ENCODE measurements around the gene USP28. TPM values are rescaled to one million over a fixed set of nuclear protein-coding genes. Genes with fewer than 3 reads are reported as not detected.
A peak's percentile ranks its signal among the peaks of the same experiment; 100 is the strongest.
"Not testable (repeated sequence)": the region's sequence is repeated elsewhere in the genome, so short reads cannot be mapped to it uniquely, and the experiment has no call there.

Gene USP28
- polyA plus RNA-seq, 3 donors: 38.2 to 48.2 (median 44.7) TPM

DNA sequence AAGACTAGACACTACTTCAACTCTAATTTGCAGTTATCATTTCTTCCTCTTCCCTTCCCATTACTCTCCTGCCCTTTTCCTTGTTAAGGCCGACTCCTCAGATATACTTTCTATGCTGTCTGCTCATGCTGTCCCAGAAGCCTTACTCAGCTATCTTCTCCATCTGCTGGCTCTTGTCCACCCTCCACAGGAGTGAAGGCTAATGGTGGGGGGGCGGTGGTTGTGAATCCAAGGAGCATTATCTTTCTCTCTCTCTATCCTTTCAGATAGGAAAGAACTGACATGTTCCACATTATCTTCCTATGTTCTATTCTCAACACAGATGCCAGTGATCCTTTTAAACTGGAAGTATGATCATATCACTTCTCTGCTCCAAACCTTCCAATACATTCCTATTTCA lies 37.4 kb downstream of the USP28 start:
- DNase-seq (ENCODE audit: low read depth in 3 of 3, low spot score in 2 of 3): no peak

DNA sequence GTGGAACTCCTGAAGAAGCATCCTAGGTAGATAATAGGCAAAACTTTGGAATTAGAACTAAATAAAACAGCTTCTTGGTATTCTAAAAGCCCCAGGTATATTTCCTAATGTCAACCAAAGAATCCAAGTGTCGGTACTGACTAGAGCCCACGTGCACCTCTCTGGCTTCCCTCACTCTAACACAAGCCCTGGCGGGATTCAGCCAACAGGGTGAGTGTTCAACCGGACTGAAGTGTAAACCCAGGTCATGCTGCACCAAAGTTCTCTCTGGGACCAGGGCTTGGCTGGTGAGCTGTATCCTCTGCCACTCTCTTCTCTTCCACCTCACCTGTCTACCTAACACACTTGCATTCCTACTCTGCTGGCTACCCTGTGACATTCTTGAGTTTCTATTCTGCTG lies 40.1 kb downstream of the USP28 start:
- DNase-seq (ENCODE audit: low read depth in 3 of 3, low spot score in 2 of 3): no peak

DNA sequence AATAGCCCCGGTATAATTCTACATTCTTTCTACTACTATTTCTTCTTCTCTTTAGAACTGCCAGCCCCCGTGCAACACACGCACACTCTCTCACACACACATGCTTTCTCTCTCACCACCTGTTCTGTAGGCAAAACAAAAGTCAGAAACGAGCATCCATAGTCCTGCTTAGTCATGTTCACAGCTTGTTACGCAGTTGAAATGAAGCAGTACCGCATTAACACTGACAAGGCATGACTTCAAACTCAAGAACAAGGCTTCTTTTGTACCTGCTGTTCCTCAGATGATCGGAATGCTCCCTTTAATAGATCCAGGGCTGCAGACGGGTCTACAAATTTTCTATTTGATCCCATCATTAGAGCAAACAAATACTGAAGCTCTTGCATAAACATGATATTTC lies 42.2 kb downstream of the USP28 start:
- no peak for DNase-seq (ENCODE audit: low read depth in 3 of 3, low spot score in 2 of 3)

DNA sequence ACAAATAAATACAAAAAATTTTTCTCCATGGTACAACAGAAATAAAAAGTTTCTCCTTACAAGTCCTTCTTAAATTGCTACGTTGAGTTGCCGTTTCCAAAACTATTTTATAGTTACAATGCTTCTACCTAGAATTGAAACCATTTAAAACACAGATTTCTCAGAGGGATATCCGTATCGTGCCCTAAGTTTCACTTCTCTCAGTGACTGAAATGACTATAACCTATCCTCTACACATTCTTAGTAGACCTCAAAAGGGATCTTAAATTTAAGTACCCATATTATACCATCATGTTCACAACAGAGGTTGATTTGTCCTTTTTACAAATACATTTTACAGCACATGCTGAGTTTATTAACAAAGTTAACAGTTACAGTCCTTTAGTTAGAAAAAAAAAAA lies 44.1 kb downstream of the USP28 start:
- DNase-seq (ENCODE audit: low read depth in 3 of 3, low spot score in 2 of 3): no peak

DNA sequence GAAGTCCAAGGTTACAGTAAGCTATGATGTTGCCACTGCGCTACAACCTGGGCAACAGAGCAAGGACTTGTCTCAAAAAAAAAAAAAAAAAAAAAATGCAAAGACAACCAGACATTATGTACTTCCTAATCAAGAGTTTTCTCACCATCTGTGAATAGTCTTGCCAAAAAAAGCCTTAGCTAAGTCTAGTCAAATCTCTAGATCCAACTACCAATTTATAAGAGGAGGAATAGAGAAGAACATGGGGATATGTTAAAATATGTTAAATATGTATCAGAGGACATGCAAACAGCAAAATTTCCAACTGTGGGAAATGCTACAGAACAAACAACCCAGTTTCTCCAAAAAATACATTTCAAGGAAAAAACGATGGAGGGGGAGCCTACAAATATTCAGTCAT lies 45.6 kb downstream of the USP28 start:
- DNase-seq (ENCODE audit: low read depth in 3 of 3, low spot score in 2 of 3): no peak

DNA sequence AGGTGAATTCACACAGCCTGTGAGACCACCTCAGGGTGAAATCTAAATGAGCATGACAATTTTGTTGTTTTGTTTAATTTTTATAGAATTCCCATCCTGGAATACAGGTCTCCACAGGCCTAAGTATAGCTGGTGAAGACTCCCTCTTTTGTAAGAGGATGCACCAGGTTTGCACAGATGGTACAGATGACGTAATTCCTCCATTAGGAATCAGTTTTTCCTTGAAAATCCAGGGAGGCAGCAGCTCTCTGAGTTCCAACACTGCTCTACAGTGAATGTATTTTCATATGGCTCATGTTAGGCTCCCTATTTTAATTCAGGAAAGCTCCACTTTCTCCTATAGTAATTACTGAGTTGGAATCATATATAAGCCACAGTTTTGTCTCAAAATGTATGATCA lies 47.2 kb downstream of the USP28 start:
- no peak for DNase-seq (ENCODE audit: low read depth in 3 of 3, low spot score in 2 of 3)

DNA sequence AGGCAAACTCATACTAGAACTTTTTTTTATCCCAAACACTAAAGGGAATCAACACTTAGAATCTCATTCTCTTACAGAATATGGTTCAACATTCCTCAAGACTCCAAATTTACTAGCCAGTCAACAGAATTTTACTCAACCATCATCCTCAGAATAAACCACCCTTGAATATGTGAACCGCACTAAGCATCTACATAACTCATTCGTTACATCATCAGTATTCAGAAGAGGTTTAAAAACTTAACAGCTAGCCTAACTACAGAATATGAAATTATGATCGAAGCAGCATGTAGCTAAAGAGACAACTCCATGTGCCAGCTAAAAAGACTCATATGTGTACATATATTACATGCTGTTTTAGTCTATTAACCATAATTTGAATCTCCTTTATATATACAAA lies 47.9 kb downstream of the USP28 start:
- DNase-seq (ENCODE audit: low read depth in 3 of 3, low spot score in 2 of 3): no peak

DNA sequence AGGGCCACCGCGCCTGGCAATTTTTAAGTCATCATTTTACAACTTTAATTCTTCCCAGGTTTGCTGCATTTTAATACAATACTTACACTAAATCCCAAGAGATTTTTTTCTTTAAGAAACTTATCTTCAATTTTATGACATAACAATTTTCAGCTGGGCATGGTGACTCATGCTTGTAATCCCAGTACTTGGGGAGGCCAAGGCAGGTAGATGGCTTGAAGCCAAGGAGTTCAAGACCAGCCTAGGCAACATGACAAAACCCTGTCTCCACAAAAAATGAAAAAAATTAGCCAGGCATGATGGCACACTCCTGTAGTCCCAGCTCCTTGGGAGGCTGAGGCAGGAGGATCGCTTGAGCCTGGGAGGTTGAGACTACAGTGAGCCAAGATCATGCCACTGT lies 56.9 kb downstream of the USP28 start:
- no peak for DNase-seq (ENCODE audit: low read depth in 3 of 3, low spot score in 2 of 3)

DNA sequence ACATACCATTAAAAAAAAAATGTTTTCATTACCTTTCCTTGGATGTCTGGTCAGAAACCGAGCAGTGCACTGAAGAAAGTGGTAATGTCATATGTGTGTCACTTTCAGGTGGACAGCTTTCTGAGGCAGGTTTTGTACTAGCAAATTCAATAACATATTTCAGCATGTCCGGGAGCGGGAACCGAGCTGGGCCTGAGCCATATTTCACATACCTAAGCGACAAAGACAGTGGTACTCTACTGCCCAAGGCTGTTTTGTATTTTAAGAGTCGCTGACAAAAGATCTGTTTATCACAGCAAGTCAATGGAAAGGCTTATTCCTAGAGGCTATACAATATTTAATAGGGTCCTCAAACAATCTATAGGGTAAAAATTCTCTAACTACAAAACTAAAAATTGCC lies 57.7 kb downstream of the USP28 start:
- DNase-seq (ENCODE audit: low read depth in 3 of 3, low spot score in 2 of 3): no peak

DNA sequence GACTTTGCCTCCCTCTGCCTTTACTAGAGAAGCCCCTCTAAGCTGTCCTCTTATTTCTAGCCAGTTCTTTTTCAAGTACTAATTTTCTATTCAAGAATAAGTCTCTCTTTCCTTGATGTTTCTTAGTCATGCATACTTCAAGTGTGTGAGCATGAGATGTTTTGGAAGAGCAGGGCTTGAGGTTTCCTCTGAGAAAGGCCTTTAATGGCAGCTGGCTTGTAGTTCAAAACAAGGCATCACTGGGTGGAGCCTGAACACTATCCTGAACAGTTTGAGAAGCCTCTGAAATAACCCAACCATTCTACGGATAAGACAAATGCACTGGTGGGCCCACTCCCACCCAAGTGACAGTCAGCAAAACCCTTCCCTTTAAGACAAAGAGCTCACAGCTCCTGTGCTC lies 58.2 kb downstream of the USP28 start:
- DNase-seq (ENCODE audit: low read depth in 3 of 3, low spot score in 2 of 3): no peak

DNA sequence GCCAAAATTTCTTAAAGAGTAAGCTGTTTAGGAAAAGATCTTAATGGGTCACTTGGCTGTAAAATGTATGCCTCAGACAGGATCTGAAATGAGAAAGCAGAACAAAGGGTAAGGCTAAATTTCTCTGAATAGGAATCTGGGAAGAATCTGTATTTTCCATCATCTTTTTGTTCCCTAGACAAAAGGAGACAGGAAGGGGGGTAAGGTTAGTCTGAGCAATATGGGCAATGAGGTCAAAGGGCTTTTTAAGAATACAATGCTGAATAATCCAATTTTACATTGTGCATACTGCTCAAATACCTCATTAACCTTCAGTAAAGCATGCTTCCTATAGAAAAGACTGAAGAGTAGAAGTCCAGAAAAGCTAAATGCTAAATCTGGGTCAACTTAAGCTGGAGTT lies 61.2 kb downstream of the USP28 start:
- DNase-seq (ENCODE audit: low read depth in 3 of 3, low spot score in 2 of 3): no peak

DNA sequence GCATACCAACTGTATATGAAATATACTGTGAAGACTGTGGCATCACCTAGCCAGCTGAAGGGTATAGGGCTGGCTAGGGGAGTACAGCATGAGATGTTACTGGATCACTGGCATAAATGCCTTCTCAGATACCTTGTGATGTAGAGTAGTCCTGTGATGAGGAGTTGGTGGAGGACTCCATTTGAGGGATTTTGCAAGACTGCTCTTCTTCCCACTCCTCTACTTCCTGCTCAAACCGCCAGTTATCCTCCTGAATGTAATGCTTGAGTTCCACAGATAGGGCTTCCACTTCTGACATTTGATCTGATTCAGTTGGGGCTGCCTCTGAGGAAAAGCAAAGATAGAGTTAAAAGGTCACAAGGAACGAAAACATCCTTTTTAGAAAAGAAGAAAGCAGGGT lies 66.4 kb downstream of the USP28 start:
- DNase-seq (ENCODE audit: low read depth in 3 of 3, low spot score in 2 of 3): no peak

DNA sequence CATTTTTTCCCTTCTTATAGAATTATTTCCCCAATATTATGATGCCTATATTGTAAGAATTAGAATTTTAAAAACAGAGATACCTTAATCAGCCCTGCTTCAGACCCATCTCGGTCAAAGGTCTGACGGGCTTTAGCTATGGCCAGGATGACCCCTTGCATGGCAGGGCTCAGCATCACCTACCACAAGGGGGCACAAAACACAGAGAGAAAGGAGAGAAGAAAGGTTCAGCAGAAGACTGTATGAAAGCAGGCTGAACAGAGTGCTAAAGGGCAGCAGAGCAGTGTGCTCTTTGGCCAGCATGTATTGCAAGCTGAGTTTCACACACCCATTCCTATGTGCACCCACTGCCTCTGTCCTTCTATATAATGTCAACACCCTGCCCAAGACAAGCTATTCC lies 69.0 kb downstream of the USP28 start:
- DNase-seq (ENCODE audit: low read depth in 3 of 3, low spot score in 2 of 3): peak in 1 of 3 donors; percentile 5

DNA sequence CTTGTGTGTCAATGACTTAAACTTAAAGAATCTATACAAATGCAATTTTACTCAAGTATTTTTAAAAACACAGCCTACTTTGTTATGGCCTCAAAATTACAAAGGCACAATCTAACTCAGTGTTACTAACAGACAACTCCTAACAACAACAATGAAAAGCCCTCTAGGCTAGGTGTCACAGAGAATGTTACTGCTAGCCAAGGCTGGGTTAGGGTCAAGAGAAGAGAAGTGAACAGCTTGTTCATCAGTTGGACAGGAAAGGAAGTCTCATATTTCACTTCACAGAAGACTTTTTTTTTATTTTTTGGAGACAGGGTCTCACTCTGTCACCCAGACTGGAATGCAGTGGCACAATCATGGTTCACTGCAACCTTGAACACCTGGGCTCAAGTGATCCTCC lies 69.7 kb downstream of the USP28 start:
- no peak for DNase-seq (ENCODE audit: low read depth in 3 of 3, low spot score in 2 of 3)

DNA sequence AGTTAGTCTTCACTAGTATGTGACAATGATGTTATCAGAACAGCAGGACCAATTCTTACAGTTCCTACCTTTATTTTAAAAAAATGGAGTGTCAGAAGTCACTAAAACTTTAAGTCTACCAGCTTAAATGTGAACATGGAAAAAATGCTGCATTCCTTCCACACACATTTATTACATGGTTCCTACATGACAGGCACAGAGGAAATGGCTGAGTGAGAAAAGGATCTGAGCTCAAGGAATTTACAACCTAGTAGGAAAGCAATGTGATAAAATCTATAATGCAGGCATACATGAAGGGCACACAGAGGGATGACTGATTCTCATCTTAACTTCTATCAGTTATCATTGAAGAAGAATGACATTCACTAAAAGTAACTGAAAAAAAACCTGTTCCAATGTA lies 72.8 kb downstream of the USP28 start:
- no peak for DNase-seq (ENCODE audit: low read depth in 3 of 3, low spot score in 2 of 3)

DNA sequence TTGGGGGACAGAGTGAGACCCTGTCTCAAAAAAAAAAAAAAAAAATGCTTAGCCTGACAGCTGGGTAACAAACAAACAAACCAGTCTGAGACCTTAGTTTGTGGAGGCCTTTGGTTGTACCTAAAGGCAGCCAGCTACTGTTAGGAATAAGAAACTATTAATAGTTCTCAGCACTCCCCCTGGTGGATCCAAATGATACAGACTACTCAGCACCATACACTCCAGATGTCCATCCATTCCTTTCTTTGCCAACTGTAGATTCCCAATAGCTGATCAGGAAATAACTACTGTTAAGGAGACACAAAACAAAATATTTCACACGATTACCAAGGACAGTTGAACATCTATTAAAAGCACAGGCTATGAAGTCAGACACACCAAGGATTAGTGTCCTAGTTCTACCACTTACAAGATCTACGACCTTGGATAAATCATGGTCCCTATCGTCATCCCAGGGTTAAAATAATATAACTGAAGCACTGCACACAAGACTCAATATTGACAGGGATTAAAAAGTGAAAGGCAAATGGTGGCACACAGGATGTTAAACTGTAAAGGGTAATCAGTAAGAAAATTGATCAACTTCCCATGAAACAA lies 78.6 kb downstream of the USP28 start:
- no peak for DNase-seq (ENCODE audit: low read depth in 3 of 3, low spot score in 2 of 3)

DNA sequence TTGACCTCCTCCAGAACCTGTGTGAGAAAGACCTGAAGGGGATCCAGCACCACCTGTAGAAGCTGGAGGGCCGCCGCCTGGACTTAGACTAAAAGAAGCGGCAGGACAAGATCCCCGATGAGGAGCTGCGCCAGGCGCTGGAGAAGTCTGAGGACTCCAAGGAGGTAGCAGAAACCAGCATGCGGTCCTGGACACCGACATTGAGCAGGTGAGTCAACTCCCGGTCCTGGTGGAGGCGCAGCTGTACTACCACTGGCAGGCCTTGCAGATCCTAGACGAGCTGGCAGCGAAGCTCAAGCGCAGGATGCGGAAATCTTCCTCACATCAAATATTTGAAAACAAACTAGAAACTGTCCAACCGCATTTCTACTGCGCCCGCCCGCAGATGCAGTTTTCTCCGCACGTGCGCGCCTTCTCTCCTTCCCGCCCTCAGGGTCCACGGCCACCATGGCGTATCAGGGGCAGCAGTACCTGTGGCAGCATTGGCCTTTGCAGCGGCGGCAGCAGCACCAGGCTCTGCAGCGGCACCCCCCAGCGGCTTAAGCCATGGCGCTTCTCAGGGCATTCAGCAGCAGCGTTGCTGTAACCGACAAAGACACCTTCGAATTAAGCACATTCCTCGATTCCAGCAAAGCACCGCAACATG lies 85.6 kb downstream of the USP28 start:
- no peak for DNase-seq (ENCODE audit: low read depth in 3 of 3, low spot score in 2 of 3)

DNA sequence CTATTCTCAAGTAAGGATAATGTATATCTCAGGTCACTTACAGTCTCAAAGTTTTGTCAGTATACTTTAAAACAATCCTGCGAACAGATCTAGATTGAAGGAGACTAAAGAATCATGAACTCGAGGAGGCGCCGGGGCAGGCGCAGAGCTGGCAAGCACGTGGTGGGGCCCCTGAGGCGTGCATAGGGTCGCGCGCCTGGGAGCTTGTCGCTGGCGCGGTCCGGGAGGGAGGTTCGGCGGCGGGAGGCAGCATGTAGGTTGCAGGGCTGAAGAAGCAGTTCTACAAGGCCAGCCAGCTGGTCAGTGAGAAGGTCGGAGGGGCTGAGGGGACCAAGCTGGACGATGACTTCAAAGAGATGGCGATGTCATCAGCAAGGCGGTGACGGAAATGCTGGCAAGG lies 86.4 kb downstream of the USP28 start:
- not testable (repeated sequence) for DNase-seq (ENCODE audit: low read depth in 3 of 3, low spot score in 2 of 3)

DNA sequence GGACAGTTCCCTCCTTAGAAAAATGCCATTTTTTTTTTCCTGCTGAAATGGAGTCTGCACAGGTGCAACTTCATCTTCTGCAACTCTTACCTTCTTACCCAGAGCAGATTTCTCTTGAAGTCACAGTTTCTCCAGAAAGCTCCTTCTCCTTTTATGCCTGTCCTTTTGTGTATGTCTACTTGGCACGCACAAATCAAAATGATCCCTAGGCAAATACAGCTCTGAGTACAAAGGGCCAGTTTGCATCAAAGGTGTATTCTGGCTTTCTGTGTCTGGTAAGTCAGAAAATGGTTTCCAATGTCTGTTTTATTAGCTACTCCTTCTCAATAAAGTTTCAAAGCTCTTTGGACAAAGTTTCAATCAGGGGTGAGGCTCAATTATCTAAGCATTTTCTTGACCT lies 93.2 kb downstream of the USP28 start:
- DNase-seq (ENCODE audit: low read depth in 3 of 3, low spot score in 2 of 3): no peak

DNA sequence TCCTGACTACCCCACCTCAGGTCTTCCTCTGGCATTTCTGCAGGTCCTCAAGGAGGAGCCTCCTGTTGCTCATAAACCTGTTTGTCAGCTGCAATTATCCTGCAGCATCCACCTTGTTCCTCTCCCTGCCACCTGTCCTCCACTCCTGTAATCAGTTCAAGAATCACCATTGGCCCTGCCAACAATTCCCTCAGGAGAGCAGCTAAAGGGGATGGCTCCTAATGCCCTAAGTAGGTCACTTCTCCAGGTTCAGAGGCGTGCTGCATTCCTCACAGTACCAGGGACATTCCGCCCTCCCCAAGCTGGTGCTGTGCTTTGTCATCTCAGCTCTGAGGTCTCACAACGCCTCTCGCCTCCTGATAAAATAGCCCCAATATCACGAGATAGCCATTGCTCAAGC lies 93.7 kb downstream of the USP28 start:
- no peak for DNase-seq (ENCODE audit: low read depth in 3 of 3, low spot score in 2 of 3)

DNA sequence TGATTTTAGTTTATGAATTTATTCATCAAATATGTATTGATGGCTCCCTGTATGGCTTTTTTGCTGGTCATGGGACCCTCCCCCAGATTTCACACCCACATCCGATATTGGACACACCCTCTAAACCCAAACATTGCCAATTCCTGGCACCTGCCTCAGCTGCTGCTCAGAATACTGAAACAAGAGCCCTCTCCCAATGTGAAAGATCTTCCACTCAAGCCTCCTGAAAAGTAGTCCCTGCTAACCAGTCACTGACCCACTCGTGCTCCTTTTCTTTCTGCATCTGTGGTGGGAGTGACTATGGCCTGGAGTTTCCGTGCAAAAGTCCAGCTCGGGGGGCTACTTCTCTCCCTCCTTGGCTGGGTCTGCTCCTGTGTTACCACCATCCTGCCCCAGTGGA lies 95.9 kb downstream of the USP28 start, which contains the start of gene CLDN25:
TSS of gene CLDN25 (plus strand) at position 301 of the 400 bp plus-strand sequence. CDS start at position 301, 0 bp downstream.
- no peak for DNase-seq (ENCODE audit: low read depth in 3 of 3, low spot score in 2 of 3)

DNA sequence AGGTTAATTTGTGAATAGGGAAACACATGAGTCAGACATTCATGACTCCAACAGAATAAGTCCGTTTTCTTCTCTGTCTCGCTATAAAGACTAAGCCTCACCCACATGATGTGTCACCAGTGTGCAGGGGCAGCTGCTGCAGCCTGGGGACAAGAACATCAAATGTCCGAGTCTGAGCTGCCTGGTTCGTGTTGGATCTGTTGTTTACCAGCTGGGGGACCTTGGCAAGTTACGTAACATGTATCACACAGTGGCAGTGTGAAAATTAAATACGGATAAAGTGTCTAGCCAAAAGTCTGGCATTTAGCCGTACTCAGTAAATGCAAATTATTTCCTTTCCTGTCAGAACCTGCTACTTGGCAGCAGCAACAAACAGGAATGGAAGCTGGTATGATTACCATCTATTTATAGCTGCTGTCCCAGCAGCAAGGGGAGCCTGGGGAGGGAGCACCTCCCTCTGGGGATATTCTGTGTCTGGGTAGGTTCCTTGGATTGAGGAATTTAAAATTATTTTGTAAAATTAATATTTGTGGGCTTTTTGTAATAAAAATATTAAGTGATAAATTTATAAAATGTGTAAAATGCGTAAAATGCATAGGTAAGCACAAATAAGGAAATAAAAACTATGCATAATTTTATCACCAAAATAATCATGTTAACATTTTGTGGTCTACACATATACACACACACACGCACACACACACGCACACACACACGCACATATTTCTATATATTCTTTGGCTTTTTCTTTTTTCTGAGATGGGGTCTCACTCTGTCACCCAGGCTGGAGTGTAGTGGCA lies 97.1 kb downstream of the USP28 start:
- no peak for DNase-seq (ENCODE audit: low read depth in 3 of 3, low spot score in 2 of 3)

Data from right renal cortex interstitium (tissue), 3 donors.